Measurements from ENCODE around the gene RELL1.

The RELL1 gene

GRCh38 chr4:37686373-37687193 lies at the start of gene RELL1:
Gene RELL1, minus strand, starts transcription at chr4:37686376. Its CDS starts 89 bp downstream, at chr4:37686287.
- peak; percentile 93 for DNase-seq (ENCODE audit: low read depth)
- H3K4me3 ChIP-seq (ENCODE audit: low read depth, low read length): peak within 1 kb of the TSS; percentile 70
- TF ChIP-seq, protein P1, sequence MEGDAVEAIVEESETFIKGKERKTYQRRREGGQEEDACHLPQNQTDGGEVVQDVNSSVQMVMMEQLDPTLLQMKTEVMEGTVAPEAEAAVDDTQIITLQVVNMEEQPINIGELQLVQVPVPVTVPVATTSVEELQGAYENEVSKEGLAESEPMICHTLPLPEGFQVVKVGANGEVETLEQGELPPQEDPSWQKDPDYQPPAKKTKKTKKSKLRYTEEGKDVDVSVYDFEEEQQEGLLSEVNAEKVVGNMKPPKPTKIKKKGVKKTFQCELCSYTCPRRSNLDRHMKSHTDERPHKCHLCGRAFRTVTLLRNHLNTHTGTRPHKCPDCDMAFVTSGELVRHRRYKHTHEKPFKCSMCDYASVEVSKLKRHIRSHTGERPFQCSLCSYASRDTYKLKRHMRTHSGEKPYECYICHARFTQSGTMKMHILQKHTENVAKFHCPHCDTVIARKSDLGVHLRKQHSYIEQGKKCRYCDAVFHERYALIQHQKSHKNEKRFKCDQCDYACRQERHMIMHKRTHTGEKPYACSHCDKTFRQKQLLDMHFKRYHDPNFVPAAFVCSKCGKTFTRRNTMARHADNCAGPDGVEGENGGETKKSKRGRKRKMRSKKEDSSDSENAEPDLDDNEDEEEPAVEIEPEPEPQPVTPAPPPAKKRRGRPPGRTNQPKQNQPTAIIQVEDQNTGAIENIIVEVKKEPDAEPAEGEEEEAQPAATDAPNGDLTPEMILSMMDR (IDR thresholded peaks at IDR 0.05; ENCODE audit: low read depth, low read length, missing control alignments): no peak

DNA sequence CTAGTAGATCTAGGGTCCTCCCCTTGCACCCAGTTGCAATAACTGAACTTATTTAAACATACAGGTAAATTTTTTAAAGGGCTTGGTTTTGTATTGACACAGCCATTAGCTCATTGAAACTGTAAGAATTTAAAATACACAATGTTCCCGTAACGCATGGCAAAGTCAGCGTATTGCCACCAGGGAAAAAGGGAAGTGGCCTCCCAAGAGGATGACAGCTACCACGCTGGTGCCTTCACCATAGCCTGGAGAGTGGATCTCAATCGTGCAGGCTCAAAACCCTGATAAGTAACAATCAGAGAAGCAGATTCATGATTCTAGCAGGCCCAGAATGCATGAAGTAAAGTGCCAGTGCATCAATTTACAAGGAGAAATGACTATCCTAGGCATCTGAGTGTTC lies 49.4 kb upstream of the RELL1 start:
- TF ChIP-seq, protein P1 (IDR thresholded peaks at IDR 0.05; ENCODE audit: low read depth, low read length, missing control alignments): no peak
- H3K4me3 ChIP-seq (ENCODE audit: low read depth, low read length): no peak overlapping the region
- DNase-seq (ENCODE audit: low read depth): no peak

DNA sequence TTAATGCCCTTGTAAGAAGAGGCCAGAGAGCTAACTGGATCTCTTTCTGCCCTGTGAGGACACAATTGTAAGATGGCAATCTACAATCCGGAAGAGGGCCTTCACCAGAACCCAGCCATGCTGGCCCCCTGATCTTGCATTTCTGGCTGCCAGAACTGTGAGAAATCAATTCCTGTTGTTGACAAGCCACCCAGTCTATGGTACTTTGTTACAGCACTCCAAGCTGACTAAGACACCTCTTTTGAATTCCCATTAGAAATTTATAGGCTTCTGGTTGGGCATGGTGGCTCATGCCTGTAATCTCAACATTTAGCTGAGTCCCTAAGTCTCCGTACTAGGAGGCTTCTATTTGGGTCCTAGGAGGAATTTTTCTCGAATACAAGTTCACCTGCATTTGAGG lies 48.8 kb upstream of the RELL1 start:
- no peak for DNase-seq (ENCODE audit: low read depth)
- TF ChIP-seq, protein P1 (IDR thresholded peaks at IDR 0.05; ENCODE audit: low read depth, low read length, missing control alignments): no peak

DNA sequence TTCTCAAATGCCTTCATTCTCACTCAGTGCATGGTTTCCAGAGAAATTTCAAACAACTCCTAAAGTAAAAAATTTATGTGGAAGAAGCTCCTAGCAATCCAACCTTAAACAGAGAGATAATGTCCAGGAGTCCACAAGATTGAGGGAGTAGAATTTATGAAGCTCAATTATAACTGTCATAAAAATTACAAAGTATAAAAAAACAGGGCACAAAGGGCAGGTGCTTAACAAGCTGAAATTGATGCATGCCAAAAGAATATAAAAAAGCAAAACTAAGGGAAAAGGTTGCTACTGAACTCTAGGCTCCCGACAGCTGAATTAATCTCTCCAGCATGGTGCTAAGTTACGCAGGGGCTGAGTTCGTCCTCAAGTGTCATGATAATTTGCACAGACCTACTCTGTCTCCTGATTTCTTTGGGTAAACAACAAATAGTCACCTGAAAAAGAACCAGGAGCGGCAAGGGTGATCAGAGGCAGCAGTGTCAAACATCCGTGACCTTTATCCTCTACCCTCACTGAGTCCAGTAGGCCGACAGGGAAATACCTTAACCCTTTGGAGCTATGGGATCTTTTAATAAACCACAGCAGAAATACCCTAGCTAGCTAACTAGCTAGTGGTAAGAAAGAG lies 47.2 kb upstream of the RELL1 start:
- TF ChIP-seq, protein P1 (IDR thresholded peaks at IDR 0.05; ENCODE audit: low read depth, low read length, missing control alignments): no peak
- no peak overlapping the region for H3K4me3 ChIP-seq (ENCODE audit: low read depth, low read length)
- no peak for DNase-seq (ENCODE audit: low read depth)

More for the DNA sequence above, 48.8 kb upstream of the RELL1 start:
- H3K4me3 ChIP-seq (ENCODE audit: low read depth, low read length): no peak overlapping the region

- TF ChIP-seq, protein P1 (IDR thresholded peaks at IDR 0.05; ENCODE audit: low read depth, low read length, missing control alignments): no peak
- no peak overlapping the region for H3K4me3 ChIP-seq (ENCODE audit: low read depth, low read length)
- DNase-seq (ENCODE audit: low read depth): no peak
Measured at GRCh38 chr4:37732526-37733186, 46.5 kb upstream of the RELL1 start.

DNA sequence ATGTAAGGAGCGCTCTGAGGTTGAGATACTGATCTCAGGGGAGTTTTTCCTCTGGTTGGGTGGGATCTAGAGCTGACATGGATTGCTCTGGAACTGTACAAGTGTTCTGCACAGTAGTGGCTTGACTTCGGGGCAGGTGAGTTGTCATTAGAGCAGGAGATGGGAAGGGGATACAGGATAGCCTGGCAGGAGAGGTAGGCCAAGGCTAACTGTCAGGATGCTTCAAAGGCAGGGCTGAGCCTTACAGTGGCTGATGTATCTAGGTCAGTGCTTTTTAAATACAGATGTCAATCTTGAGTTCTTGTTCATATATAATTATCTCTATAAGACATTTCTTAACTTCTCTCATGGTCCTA lies 43.5 kb upstream of the RELL1 start:
- DNase-seq (ENCODE audit: low read depth): no peak
- H3K4me3 ChIP-seq (ENCODE audit: low read depth, low read length): no peak overlapping the region
- TF ChIP-seq, protein P1 (IDR thresholded peaks at IDR 0.05; ENCODE audit: low read depth, low read length, missing control alignments): no peak

Measured in GM12864 (cell line).